CD14-positive monocyte (primary cell): Measurements from ENCODE around the gene AIF1. TPM values are rescaled to one million over a fixed set of nuclear protein-coding genes. Genes with fewer than 3 reads are reported as not detected.
A peak's percentile ranks its signal among the peaks of the same experiment; 100 is the strongest.
"Not testable (repeated sequence)": the region's sequence is repeated elsewhere in the genome, so short reads cannot be mapped to it uniquely, and the experiment has no call there.

Source experiments
- DNase-seq, 3 donors: peaks; one replicate each; pipeline ENCODE4 v3.0.0-alpha.2; 2011 to 2022
- H2AFZ ChIP-seq: 2 replicates; pipeline ENCODE4 v1.6.0; 2012; ENCODE audit warnings: mild to moderate bottlenecking, low read depth, low read length, inconsistent platforms; ENCODE audit not compliant: insufficient read depth, poor library complexity, severe bottlenecking
- H3K27ac ChIP-seq, 2 donors: 1 replicate in 1 of 2; 2 replicates in 1 of 2; pipeline ENCODE4 v1.5.1; 2012 to 2013; ENCODE audit warnings: low read length in 2 of 2, control low read depth in 1 of 2, inconsistent platforms in 1 of 2, low read depth in 1 of 2, mild to moderate bottlenecking in 1 of 2
- H3K27me3 ChIP-seq, 2 donors: one replicate each; pipeline versions ENCODE4 v1.6.0 to v1.6.1; 2011 to 2013; ENCODE audit warnings: low read length in 2 of 2; ENCODE audit not compliant: control insufficient read depth in 2 of 2, insufficient read depth in 2 of 2
- H3K36me3 ChIP-seq, 2 donors: replicated peaks in 1 of 2; 1 replicate in 1 of 2; 2 replicates in 1 of 2; pipeline versions ENCODE4 v1.5.1 to v1.6.1; 2012 to 2013; ENCODE audit warnings: low read length in 2 of 2, control low read depth in 1 of 2, inconsistent platforms in 1 of 2, mild to moderate bottlenecking in 1 of 2; ENCODE audit not compliant: insufficient read depth in 2 of 2, control insufficient read depth in 1 of 2
- H3K4me1 ChIP-seq, 2 donors: 1 replicate in 1 of 2; 2 replicates in 1 of 2; pipeline versions ENCODE4 v1.5.1 to v1.6.1; 2012 to 2013; ENCODE audit warnings: low read length in 2 of 2, control low read depth in 1 of 2, inconsistent platforms in 1 of 2, mild to moderate bottlenecking in 1 of 2, moderate library complexity in 1 of 2; ENCODE audit not compliant: insufficient read depth in 2 of 2, control insufficient read depth in 1 of 2
- H3K4me2 ChIP-seq: replicated peaks from 2 replicates; pipeline ENCODE3; 2012; ENCODE audit warnings: low read length, moderate library complexity, mild to moderate bottlenecking; ENCODE audit not compliant: poor library complexity, severe bottlenecking; ENCODE audit errors: extremely low read depth
- H3K4me3 ChIP-seq, 3 experiments: fragments of 200-600 bp in 1 of 3; sonication (generic) in 1 of 3; replicated peaks in 1 of 3; 1 replicate in 2 of 3; 2 replicates in 1 of 3; pipeline ENCODE4 v1.5.1; 2011 to 2013; ENCODE audit warnings: low read length in 3 of 3, mild to moderate bottlenecking in 3 of 3, control low read depth in 2 of 3, low read depth in 2 of 3, inconsistent platforms in 1 of 3, moderate library complexity in 1 of 3
- H3K79me2 ChIP-seq: 2 replicates; pipeline ENCODE4 v1.6.0; 2012; ENCODE audit warnings: mild to moderate bottlenecking, control low read depth, inconsistent platforms, low read length, moderate library complexity; ENCODE audit not compliant: insufficient read depth
- H3K9ac ChIP-seq: 2 replicates; pipeline ENCODE4 v1.6.0; 2017; ENCODE audit warnings: low read length, mild to moderate bottlenecking; ENCODE audit not compliant: insufficient read depth, poor library complexity, severe bottlenecking
- H3K9me3 ChIP-seq, 2 donors: replicated peaks in 1 of 2; 1 replicate in 1 of 2; 2 replicates in 1 of 2; pipeline versions ENCODE4 v1.5.1 to v1.6.1; 2012 to 2013; ENCODE audit warnings: low read length in 2 of 2, control low read depth in 1 of 2; ENCODE audit not compliant: control insufficient read depth in 1 of 2, insufficient read depth in 1 of 2
- H4K20me1 ChIP-seq: 2 replicates; pipeline ENCODE4 v1.6.0; 2012; ENCODE audit warnings: mild to moderate bottlenecking, low read length, control low read depth, moderate library complexity; ENCODE audit not compliant: insufficient read depth
- H3K27ac Mint-ChIP-seq, 7 donors: one replicate each; pipeline ENCODE4 v1.8.0; 2020; ENCODE audit warnings: mild to moderate bottlenecking in 7 of 7, mixed read lengths in 7 of 7, moderate library complexity in 6 of 7, inconsistent platforms in 2 of 7
- H3K27me3 Mint-ChIP-seq, 3 donors: one replicate each; pipeline ENCODE4 v1.8.0; 2021 to 2022; ENCODE audit warnings: low read depth in 3 of 3, mild to moderate bottlenecking in 3 of 3, mixed read lengths in 3 of 3, moderate library complexity in 3 of 3, inconsistent platforms in 1 of 3
- H3K36me3 Mint-ChIP-seq, 2 donors: one replicate each; pipeline ENCODE4 v1.8.0; 2020; ENCODE audit warnings: mixed read lengths in 2 of 2, inconsistent platforms in 1 of 2, mild to moderate bottlenecking in 1 of 2
- H3K4me1 Mint-ChIP-seq: one replicate; pipeline ENCODE4 v1.8.0; 2020; ENCODE audit warnings: mild to moderate bottlenecking, mixed read lengths
- H3K4me3 Mint-ChIP-seq, 2 donors: one replicate each; pipeline ENCODE4 v1.8.0; 2020; ENCODE audit warnings: mild to moderate bottlenecking in 2 of 2, mixed read lengths in 2 of 2, moderate library complexity in 1 of 2
- H3K9me3 Mint-ChIP-seq, 7 donors: one replicate each; pipeline ENCODE4 v1.8.0; 2020 to 2022; ENCODE audit warnings: mixed read lengths in 7 of 7, mild to moderate bottlenecking in 6 of 7, moderate library complexity in 6 of 7, inconsistent platforms in 2 of 7
- CTCF ChIP-seq: fragments of 200-600 bp; IDR thresholded peaks from one replicate; pipeline ENCODE4 v1.8.0; 2022; ENCODE audit warnings: antibody characterized with exemption, mild to moderate bottlenecking
- WGBS: methylation state at CpG from one replicate; pipeline ENCODE4 v1.1.5; 2013; ENCODE audit warnings: missing lambda C conversion rate; ENCODE audit not compliant: insufficient coverage; 5-methylcytosine and 5-hydroxymethylcytosine counted together
- intact Hi-C, 2 donors: fragments of 100-400 bp; cut with micrococcal nuclease; formaldehyde crosslinking; loops; one replicate each; pipeline versions ENCODE4 v1.15.0 to v1.15.1; 2023
- polyA plus RNA-seq, 3 donors: library from polyadenylated mRNA; depleted of rRNA in 1 of 3; unstranded in 2 of 3; stranded (reverse) in 1 of 3; fragments of 300-500 nt in 2 of 3; fragments of >200 nt in 1 of 3; fragmentation: Illumina TruSeq in 2 of 3; gene quantifications; 1 replicate in 2 of 3; 2 replicates in 1 of 3; pipeline ENCODE4 v1.2.3, GENCODE V29; 2012 to 2021

AIF1 gene
- polyA plus RNA-seq, 3 donors: 952 to 2,310 (median 2,275) TPM

- TF ChIP-seq CTCF: no peak
- peaks cover 0 to 4% (median 0%) of the 10 kb centered on the region in 7 donors for H3K9me3 Mint-ChIP-seq
- peak in 1 of 3 donors; percentile 8 for DNase-seq
- H3K27me3 Mint-ChIP-seq: peaks cover 0 to 6% (median 3%) of the 10 kb centered on the region in 3 donors
- peaks cover 12 to 23% of the 10 kb centered on the region in 2 donors for H3K36me3 ChIP-seq
- 22% methylated on average over 11 of the region's 12 CpGs for WGBS
- H3K4me1 ChIP-seq: peaks cover 61 to 77% of the 10 kb centered on the region in 2 donors
- H3K27ac ChIP-seq: peak overlapping the region; percentile 80 to 85
- H2AFZ ChIP-seq: peak overlapping the region; percentile 31
- peaks cover 32 to 33% of the 10 kb centered on the region in 2 donors for H3K36me3 Mint-ChIP-seq
- H3K4me2 ChIP-seq: peak overlapping the region; percentile 99
- H3K27me3 ChIP-seq: no peaks in the 10 kb centered on the region
- peaks cover 80% of the 10 kb centered on the region for H3K4me1 Mint-ChIP-seq
- peak overlapping the region; percentile 97 to 98 for H3K4me3 Mint-ChIP-seq
- peak overlapping the region; percentile 72 to 97 (median 91) for H3K27ac Mint-ChIP-seq
- H4K20me1 ChIP-seq: peaks cover 34% of the 10 kb centered on the region
- H3K9me3 ChIP-seq: no peaks in the 10 kb centered on the region
- intact Hi-C loops: loop anchor here in 1 of 2 donors (2.0 kb wide), 1 partner anchor 29 kb away; no protein-coding TSS in a partner anchor
- peaks cover 52% of the 10 kb centered on the region for H3K79me2 ChIP-seq
- H3K9ac ChIP-seq: peak overlapping the region; percentile 73
- peak overlapping the region; percentile 61 to 98 (median 92) for H3K4me3 ChIP-seq
Measured at GRCh38 chr6:31587791-31588777, 26.9 kb upstream of the AIF1 start.

- Histone ChIP-seq H3K27me3 (no peaks in the 10 kb centered on the region), H4K20me1 (peaks cover 34% of the 10 kb centered on the region), H3K9ac (peak overlapping the region; percentile 73), H2AFZ (no peak overlapping the region), H3K4me2 (peak overlapping the region; percentile 99), H3K4me3 (peak overlapping the region in 2 of 3 experiments; percentile 61 to 98), H3K9me3 (no peaks in the 10 kb centered on the region), H3K27ac (peak overlapping the region in 1 of 2 donors; percentile 85), H3K79me2 (peaks cover 43% of the 10 kb centered on the region), H3K4me1 (peaks cover 52 to 69% of the 10 kb centered on the region in 2 donors), H3K36me3 (peaks cover 12 to 23% of the 10 kb centered on the region in 2 donors)
- peaks cover 73% of the 10 kb centered on the region for H3K4me1 Mint-ChIP-seq
- peaks cover 32% of the 10 kb centered on the region in 2 donors for H3K36me3 Mint-ChIP-seq
- peak overlapping the region; percentile 71 to 77 for H3K4me3 Mint-ChIP-seq
- peak overlapping the region; percentile 62 to 97 (median 79) for H3K27ac Mint-ChIP-seq
- H3K9me3 Mint-ChIP-seq: peaks cover 0 to 4% (median 0%) of the 10 kb centered on the region in 7 donors
- DNase-seq: no peak
- intact Hi-C loops: no loop called here
- TF ChIP-seq CTCF: no peak
- 30% methylated on average over 3 of the region's 9 CpGs for WGBS
- H3K27me3 Mint-ChIP-seq: peaks cover 0 to 6% (median 3%) of the 10 kb centered on the region in 3 donors
Measured at GRCh38 chr6:31588871-31589650, 26.0 kb upstream of the AIF1 start.

GRCh38 chr6:31590691-31591090, 24.3 kb upstream of the AIF1 start:
- Histone ChIP-seq H3K36me3 (peaks cover 12 to 23% of the 10 kb centered on the region in 2 donors), H3K4me1 (peaks cover 36 to 61% of the 10 kb centered on the region in 2 donors), H4K20me1 (peaks cover 34% of the 10 kb centered on the region), H3K79me2 (peaks cover 36% of the 10 kb centered on the region)
- 80% methylated on average over 4 of the region's 5 CpGs for WGBS
- DNase-seq, intact Hi-C loops, H3K4me2 ChIP-seq, H3K4me3 Mint-ChIP-seq, H3K9me3 ChIP-seq, H3K27me3 Mint-ChIP-seq, H3K4me3 ChIP-seq, H2AFZ ChIP-seq, H3K27ac ChIP-seq, H3K9ac ChIP-seq, H3K9me3 Mint-ChIP-seq, H3K27me3 ChIP-seq: not testable (repeated sequence)
- Mint-ChIP-seq H3K36me3 (peaks cover 32% of the 10 kb centered on the region in 2 donors), H3K27ac (peak overlapping the region in 4 of 7 donors; percentile 37 to 79 (median 55)), H3K4me1 (peaks cover 62% of the 10 kb centered on the region)
